Activated CD8-positive, alpha-beta T cell treated with anti-CD3 and anti-CD28 coated beads, Interleukin-2, amount 10 ng/mL, durations not matched to agents 7 days and 5 days (primary cell): ENCODE measurements around the gene CAPN10. TPM values are rescaled to one million over a fixed set of nuclear protein-coding genes. Genes with fewer than 3 reads are reported as not detected.

Experiments
- ATAC-seq: fragments of 150-1000 bp; cut with Tn5 transposase; one replicate; pipeline ENCODE4 v1.10.0; 2021; ENCODE audit warnings: moderate library complexity
- CTCF ChIA-PET: fragments of 350-600 bp; sonication (Branson Sonifier 250); formaldehyde crosslinking; loops from one replicate; lab custom pipeline; 2021; ENCODE audit warnings: antibody characterized with exemption; lab: Charles Lee
- POLR2A ChIA-PET: fragments of 350-600 bp; sonication (Branson Sonifier 250); formaldehyde crosslinking; loops from one replicate; lab custom pipeline; 2021; ENCODE audit warnings: antibody characterized with exemption; lab: Charles Lee
- DNase-seq: peaks from one replicate; pipeline ENCODE4 v3.0.0-alpha.2; 2020
- H3K27ac Mint-ChIP-seq: one replicate; pipeline ENCODE4 v1.8.0; 2021; ENCODE audit warnings: mild to moderate bottlenecking, mixed read lengths
- H3K27me3 Mint-ChIP-seq: one replicate; pipeline ENCODE4 v1.8.0; 2021; ENCODE audit warnings: low read depth, mixed read lengths
- H3K36me3 Mint-ChIP-seq: one replicate; pipeline ENCODE4 v1.8.0; 2021; ENCODE audit warnings: low read depth, mixed read lengths
- H3K4me1 Mint-ChIP-seq: one replicate; pipeline ENCODE4 v1.8.0; 2021; ENCODE audit warnings: low read depth, mixed read lengths
- H3K4me3 Mint-ChIP-seq: one replicate; pipeline ENCODE4 v1.8.0; 2021; ENCODE audit warnings: mild to moderate bottlenecking, mixed read lengths
- H3K9me3 Mint-ChIP-seq: one replicate; pipeline ENCODE4 v1.8.0; 2022; ENCODE audit warnings: mixed read lengths; ENCODE audit not compliant: insufficient read depth
- total RNA-seq, 2 experiments: library from RNA; stranded (reverse); gene quantifications; one replicate each; pipeline ENCODE4 v1.2.3, GENCODE V29; 2021

Gene CAPN10
- total RNA-seq, 2 experiments from 2014 or later: 53.0 to 61.2 TPM

DNA sequence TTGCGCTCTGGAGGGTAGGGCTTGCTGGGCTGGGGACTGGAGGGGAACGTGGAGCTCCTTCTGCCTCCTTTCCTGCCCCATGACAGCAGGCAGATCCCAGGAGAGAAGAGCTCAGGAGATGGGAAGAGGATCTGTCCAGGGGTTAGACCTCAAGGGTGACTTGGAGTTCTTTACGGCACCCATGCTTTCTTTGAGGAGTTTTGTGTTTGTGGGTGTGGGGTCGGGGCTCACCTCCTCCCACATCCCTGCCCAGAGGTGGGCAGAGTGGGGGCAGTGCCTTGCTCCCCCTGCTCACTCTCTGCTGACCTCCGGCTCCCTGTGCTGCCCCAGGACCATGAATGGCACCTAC, 43.1 kb downstream of the CAPN10 start:
- H3K36me3 Mint-ChIP-seq: peaks cover 60% of the 10 kb centered on the region
- POLR2A ChIA-PET: no interaction called here
- CTCF ChIA-PET: no interaction called here

DNA sequence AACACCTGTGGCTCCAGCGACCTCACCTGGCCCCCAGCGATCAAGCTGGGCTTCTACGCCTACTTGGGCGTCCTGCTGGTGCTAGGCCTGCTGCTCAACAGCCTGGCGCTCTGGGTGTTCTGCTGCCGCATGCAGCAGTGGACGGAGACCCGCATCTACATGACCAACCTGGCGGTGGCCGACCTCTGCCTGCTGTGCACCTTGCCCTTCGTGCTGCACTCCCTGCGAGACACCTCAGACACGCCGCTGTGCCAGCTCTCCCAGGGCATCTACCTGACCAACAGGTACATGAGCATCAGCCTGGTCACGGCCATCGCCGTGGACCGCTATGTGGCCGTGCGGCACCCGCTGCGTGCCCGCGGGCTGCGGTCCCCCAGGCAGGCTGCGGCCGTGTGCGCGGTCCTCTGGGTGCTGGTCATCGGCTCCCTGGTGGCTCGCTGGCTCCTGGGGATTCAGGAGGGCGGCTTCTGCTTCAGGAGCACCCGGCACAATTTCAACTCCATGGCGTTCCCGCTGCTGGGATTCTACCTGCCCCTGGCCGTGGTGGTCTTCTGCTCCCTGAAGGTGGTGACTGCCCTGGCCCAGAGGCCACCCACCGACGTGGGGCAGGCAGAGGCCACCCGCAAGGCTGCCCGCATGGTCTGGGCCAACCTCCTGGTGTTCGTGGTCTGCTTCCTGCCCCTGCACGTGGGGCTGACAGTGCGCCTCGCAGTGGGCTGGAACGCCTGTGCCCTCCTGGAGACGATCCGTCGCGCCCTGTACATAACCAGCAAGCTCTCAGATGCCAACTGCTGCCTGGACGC, 43.6 kb downstream of the CAPN10 start:
- Mint-ChIP-seq H3K4me3 (no peak overlapping the region), H3K4me1 (peaks cover 26% of the 10 kb centered on the region), H3K27me3 (no peaks in the 10 kb centered on the region), H3K27ac (no peak overlapping the region), H3K9me3 (peaks cover 3% of the 10 kb centered on the region), H3K36me3 (peaks cover 62% of the 10 kb centered on the region)
- DNase-seq (no peak), ATAC-seq (no peak)
- POLR2A ChIA-PET: no interaction called here
- CTCF ChIA-PET: no interaction called here

More for the DNA sequence above, 43.1 kb downstream of the CAPN10 start:
- no peak for ATAC-seq
- no peaks in the 10 kb centered on the region for H3K27me3 Mint-ChIP-seq
- peaks cover 32% of the 10 kb centered on the region for H3K4me1 Mint-ChIP-seq
- no peak overlapping the region for H3K4me3 Mint-ChIP-seq
- H3K27ac Mint-ChIP-seq: no peak overlapping the region
- H3K9me3 Mint-ChIP-seq: peaks cover 3% of the 10 kb centered on the region
- DNase-seq: no peak

- no peak overlapping the region for H3K27ac Mint-ChIP-seq
- CTCF ChIA-PET: no interaction called here
- peaks cover 3% of the 10 kb centered on the region for H3K9me3 Mint-ChIP-seq
- ATAC-seq: no peak
- POLR2A ChIA-PET: no interaction called here
- no peak overlapping the region for H3K4me3 Mint-ChIP-seq
- H3K4me1 Mint-ChIP-seq: peaks cover 19% of the 10 kb centered on the region
- no peak for DNase-seq
- peaks cover 59% of the 10 kb centered on the region for H3K36me3 Mint-ChIP-seq
- no peaks in the 10 kb centered on the region for H3K27me3 Mint-ChIP-seq
Measured at GRCh38 chr2:240630771-240631547, 44.4 kb downstream of the CAPN10 start.

GRCh38 chr2:240631548-240632305, 45.2 kb downstream of the CAPN10 start:
- no peak overlapping the region for H3K4me3 Mint-ChIP-seq

GRCh38 chr2:240632306-240632721, 45.8 kb downstream of the CAPN10 start:
- ATAC-seq (no peak), DNase-seq (no peak)
- H3K27ac Mint-ChIP-seq: no peak overlapping the region
- POLR2A ChIA-PET: no interaction called here
- H3K9me3 Mint-ChIP-seq: peaks cover 3% of the 10 kb centered on the region
- CTCF ChIA-PET: no interaction called here
- H3K36me3 Mint-ChIP-seq: peaks cover 53% of the 10 kb centered on the region
- H3K4me1 Mint-ChIP-seq: peaks cover 8% of the 10 kb centered on the region
- no peaks in the 10 kb centered on the region for H3K27me3 Mint-ChIP-seq
- H3K4me3 Mint-ChIP-seq: no peak overlapping the region

More at GRCh38 chr2:240631548-240632305, 45.2 kb downstream of the CAPN10 start:
- CTCF ChIA-PET: no interaction called here
- Mint-ChIP-seq H3K9me3 (peaks cover 3% of the 10 kb centered on the region), H3K27me3 (no peaks in the 10 kb centered on the region), H3K27ac (no peak overlapping the region), H3K4me1 (peaks cover 14% of the 10 kb centered on the region), H3K36me3 (peaks cover 58% of the 10 kb centered on the region)
- POLR2A ChIA-PET: no interaction called here
- DNase-seq (no peak), ATAC-seq (no peak)

DNA sequence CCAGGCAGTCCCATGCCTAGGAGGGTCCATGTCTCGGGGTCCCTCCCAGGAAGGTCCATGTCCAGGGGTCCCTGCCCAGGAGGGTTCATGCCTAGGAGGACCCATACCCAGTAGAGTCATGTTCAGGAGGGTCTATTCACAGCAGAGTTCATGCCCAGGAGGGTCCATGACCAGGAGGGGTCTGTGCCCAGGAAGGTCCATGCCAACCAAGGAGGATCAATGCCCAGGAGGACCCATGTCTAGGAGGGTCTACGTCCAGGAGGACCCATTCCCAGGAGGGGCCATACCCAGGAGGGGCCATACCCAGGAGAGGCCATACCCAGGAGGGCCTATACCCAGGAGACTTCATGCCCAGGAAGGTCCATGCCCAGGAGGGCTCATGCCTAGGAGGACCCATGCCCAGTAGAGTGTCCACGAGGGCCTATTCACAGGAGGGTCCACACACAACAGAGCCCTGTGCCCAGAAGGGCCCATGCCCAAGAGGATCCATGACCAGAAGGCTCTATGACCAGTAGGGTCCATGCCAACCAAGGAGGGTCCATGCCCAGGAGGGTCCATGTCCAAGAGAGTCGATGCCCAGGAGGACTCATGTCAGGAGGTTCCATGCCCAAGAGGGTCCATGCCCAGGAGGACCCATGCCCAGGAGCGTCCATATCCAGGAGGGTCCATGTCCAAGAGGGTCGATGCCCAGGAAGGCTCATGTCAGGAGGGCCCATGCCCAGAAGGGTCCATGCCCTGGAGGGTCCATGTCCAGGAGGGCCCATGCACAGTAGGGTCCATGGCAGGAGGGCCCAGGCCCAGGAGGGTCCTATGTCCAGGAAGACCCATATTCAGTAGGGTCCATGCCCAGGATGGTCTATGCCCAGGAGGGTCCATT, 48.8 kb downstream of the CAPN10 start:
- ATAC-seq (no peak), DNase-seq (no peak)
- H3K36me3 Mint-ChIP-seq: peaks cover 43% of the 10 kb centered on the region
- H3K4me1 Mint-ChIP-seq: no peaks in the 10 kb centered on the region
- H3K4me3 Mint-ChIP-seq: no peak overlapping the region
- peaks cover 3% of the 10 kb centered on the region for H3K9me3 Mint-ChIP-seq
- no peak overlapping the region for H3K27ac Mint-ChIP-seq
- H3K27me3 Mint-ChIP-seq: peaks cover 3% of the 10 kb centered on the region
- ChIA-PET POLR2A (no interaction called here), CTCF (no interaction called here)

- Mint-ChIP-seq H3K4me1 (no peaks in the 10 kb centered on the region), H3K4me3 (no peak overlapping the region)
Measured at GRCh38 chr2:240635998-240636547, 49.5 kb downstream of the CAPN10 start.

DNA sequence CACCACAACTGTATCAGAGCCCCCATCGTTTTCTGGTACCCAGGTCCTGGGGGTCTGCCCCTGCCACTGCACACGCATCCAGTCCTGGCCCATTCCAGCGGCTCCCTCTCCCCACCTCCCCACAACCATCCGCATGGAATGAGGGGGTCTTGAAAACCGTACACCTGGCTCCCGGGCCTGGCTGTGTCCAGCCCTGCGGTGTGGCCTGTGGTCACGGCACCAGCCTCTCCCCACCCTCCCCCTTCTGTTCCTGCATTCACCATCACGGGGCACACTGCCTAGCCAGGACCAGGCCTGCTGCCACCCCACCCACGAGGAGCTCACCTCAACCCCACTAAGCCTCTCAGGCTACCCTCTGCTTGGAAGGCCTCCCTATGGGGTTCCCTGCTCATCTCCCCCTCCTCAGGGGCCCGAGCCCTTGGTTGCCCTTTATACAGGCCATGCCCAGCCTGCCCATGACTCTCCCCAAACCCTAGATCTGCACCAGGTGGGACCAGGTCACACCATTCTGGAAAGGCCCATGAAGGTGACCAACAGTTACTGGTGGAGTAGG, 50.1 kb downstream of the CAPN10 start:
- Mint-ChIP-seq H3K4me1 (no peaks in the 10 kb centered on the region), H3K9me3 (peaks cover 3% of the 10 kb centered on the region), H3K27me3 (peaks cover 3% of the 10 kb centered on the region), H3K27ac (no peak overlapping the region), H3K4me3 (no peak overlapping the region), H3K36me3 (peaks cover 34% of the 10 kb centered on the region)
- ATAC-seq (no peak), DNase-seq (no peak)
- POLR2A ChIA-PET: no interaction called here
- CTCF ChIA-PET: no interaction called here

More at GRCh38 chr2:240635998-240636547, 49.5 kb downstream of the CAPN10 start:
- no peak for ATAC-seq
- Mint-ChIP-seq H3K9me3 (peaks cover 3% of the 10 kb centered on the region), H3K27me3 (peaks cover 3% of the 10 kb centered on the region), H3K36me3 (peaks cover 36% of the 10 kb centered on the region), H3K27ac (no peak overlapping the region)
- ChIA-PET CTCF (no interaction called here), POLR2A (no interaction called here)
- no peak for DNase-seq

DNA sequence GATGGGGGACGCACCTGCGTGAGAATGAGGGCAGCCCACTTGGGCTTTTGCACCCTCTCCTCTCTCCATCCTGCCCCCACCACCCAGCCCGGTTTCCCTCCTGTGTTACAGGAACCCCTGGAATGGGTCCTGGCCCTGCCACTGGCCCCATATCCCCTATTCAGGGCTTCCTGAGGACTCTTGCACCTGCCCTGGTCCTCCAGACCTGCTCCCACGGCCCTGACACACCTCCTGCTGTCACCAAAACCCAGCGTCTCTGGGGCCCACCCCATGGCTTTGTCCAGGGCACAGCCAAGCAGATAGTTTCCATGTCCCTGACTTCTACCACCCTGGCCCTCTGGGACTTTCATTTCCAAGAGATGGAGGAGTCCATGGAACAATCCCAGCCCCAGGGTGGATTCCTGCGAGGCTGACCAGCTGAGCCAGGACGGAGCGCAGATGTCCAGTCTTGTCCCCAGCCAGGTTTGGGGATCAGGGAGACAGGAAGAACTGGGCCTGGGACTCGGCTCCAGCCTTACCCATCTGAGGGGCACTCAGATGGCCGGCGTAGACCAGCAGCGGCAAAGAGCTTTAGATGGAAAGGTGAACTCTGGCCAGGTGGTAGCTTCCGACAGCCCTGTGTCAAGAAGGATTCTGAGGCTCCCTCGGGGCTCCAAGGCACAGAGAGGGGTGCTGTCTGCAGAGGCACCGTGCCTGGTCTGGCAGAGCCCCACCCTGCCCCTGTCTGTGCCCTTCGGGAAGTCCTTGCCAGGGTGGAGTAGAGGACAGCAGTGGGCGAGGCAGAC, 50.8 kb downstream of the CAPN10 start:
- Mint-ChIP-seq H3K4me1 (no peaks in the 10 kb centered on the region), H3K27me3 (peaks cover 3% of the 10 kb centered on the region), H3K36me3 (peaks cover 27% of the 10 kb centered on the region), H3K4me3 (no peak overlapping the region), H3K27ac (no peak overlapping the region), H3K9me3 (peaks cover 3% of the 10 kb centered on the region)
- DNase-seq (no peak), ATAC-seq (no peak)
- ChIA-PET CTCF (no interaction called here), POLR2A (no interaction called here)

GRCh38 chr2:240637901-240638345, 51.4 kb downstream of the CAPN10 start:
- ATAC-seq (no peak), DNase-seq (no peak)
- Mint-ChIP-seq H3K4me1 (no peaks in the 10 kb centered on the region), H3K27ac (no peak overlapping the region), H3K27me3 (peaks cover 3% of the 10 kb centered on the region), H3K9me3 (peaks cover 3% of the 10 kb centered on the region), H3K36me3 (peaks cover 21% of the 10 kb centered on the region), H3K4me3 (no peak overlapping the region)
- ChIA-PET CTCF (no interaction called here), POLR2A (no interaction called here)
